GM12878 (cell line): ENCODE results near the gene PLAAT5.
"Not testable (repeated sequence)": the region's sequence is repeated elsewhere in the genome, so short reads cannot be mapped to it uniquely, and the experiment has no call there.

Experiments
- CREB1 ChIP-seq: IDR thresholded peaks from 2 replicates; pipeline ENCODE4 v1.6.1; 2012; ENCODE audit warnings: low read depth, mild to moderate bottlenecking, inconsistent platforms
- CTCF ChIP-seq, 3 experiments: IDR thresholded peaks in 2 of 3; conservative IDR thresholded peaks in 1 of 3; 2 replicates each; pipeline ENCODE4 v1.5.1; 2011; ENCODE audit warnings: low read depth in 3 of 3, low read length in 3 of 3, mild to moderate bottlenecking in 3 of 3, control low read depth in 2 of 3, moderate library complexity in 2 of 3, inconsistent platforms in 1 of 3, mixed read lengths in 1 of 3; ENCODE audit not compliant: control insufficient read depth in 2 of 3, insufficient read depth in 1 of 3; ENCODE audit errors: extremely low read depth in 1 of 3
- CUX1 ChIP-seq: IDR thresholded peaks from 2 replicates; pipeline ENCODE4 v1.6.1; 2012; ENCODE audit warnings: improper control_type of control experiment, low read depth, low read length; ENCODE audit not compliant: insufficient replicate concordance
- E2F4 ChIP-seq: IDR thresholded peaks from 2 replicates; pipeline ENCODE4 v1.6.1; 2012; ENCODE audit warnings: low read depth, low read length, improper control_type of control experiment
- EZH2 ChIP-seq: IDR thresholded peaks from 2 replicates; pipeline ENCODE4 v1.6.1; 2012; ENCODE audit warnings: low read depth, mild to moderate bottlenecking, control low read depth, inconsistent platforms, low read length, borderline replicate concordance; ENCODE audit not compliant: control insufficient read depth
- HDAC2 ChIP-seq: fragments of 200-600 bp; sonication (generic); IDR thresholded peaks from 2 replicates; pipeline ENCODE4 v1.6.1; 2017
- NFYA ChIP-seq: IDR thresholded peaks from 2 replicates; pipeline ENCODE4 v1.6.1; 2011; ENCODE audit warnings: low read depth, mild to moderate bottlenecking, low read length, improper control_type of control experiment, borderline replicate concordance
- POLR2A ChIP-seq: IDR thresholded peaks from 2 replicates; pipeline ENCODE4 v1.6.1; 2011; ENCODE audit warnings: low read depth, mild to moderate bottlenecking, low read length
- SKIL ChIP-seq: fragments of 450-650 bp; IDR thresholded peaks from 2 replicates; pipeline ENCODE4 v1.6.1; 2017; ENCODE audit warnings: mild to moderate bottlenecking, low read depth, inconsistent platforms; ENCODE audit not compliant: poor library complexity, severe bottlenecking
- SUZ12 ChIP-seq: fragments of 200-600 bp; sonication (generic); IDR thresholded peaks from one replicate; pipeline ENCODE4 v1.6.1; 2018; ENCODE audit warnings: antibody characterized with exemption, mild to moderate bottlenecking; ENCODE audit not compliant: unreplicated experiment
- ZBTB4 ChIP-seq: fragments of 450-650 bp; formaldehyde crosslinking; IDR thresholded peaks from 2 replicates; pipeline ENCODE4 v1.4.0; 2022; ENCODE audit warnings: mild to moderate bottlenecking, moderate library complexity

- TF ChIP-seq CTCF (IDR thresholded peaks at IDR 0.05 in 2 of 3, conservative IDR thresholded peaks at IDR 0.05 in 1 of 3; ENCODE audit: control insufficient read depth in 2 of 3, extremely low read depth in 1 of 3, insufficient read depth in 1 of 3, low read depth in 3 of 3, low read length in 3 of 3); EZH2; ZBTB4 (CRISPR knock-in tag); CREB1; CUX1; E2F4; SKIL; SUZ12; HDAC2; POLR2A; NFYA: not testable (repeated sequence)
These were observed 37.2 kb upstream of the PLAAT5 start for GRCh38 chr11:63528156-63528555.
